ENCODE data around the gene LAMC2.
"Not testable (repeated sequence)": the region's sequence is repeated elsewhere in the genome, so short reads cannot be mapped to it uniquely, and the experiment has no call there.

Gene LAMC2

GRCh38 chr1:183185941-183186490, at the start of gene LAMC2:
TSS of gene LAMC2 (plus strand) at chr1:183186264. CDS start at chr1:183186353, 89 bp downstream.
- no peak for DNase-seq (ENCODE audit: low read depth)

- no peak for DNase-seq (ENCODE audit: low read depth)
Measured at GRCh38 chr1:183137782-183138181, 48.3 kb upstream of the LAMC2 start.

GRCh38 chr1:183138301-183138700, 47.8 kb upstream of the LAMC2 start:
- DNase-seq (ENCODE audit: low read depth) = no peak

GRCh38 chr1:183139281-183139942, 46.7 kb upstream of the LAMC2 start:
- DNase-seq (ENCODE audit: low read depth) = no peak

- no peak for DNase-seq (ENCODE audit: low read depth)
Measured at GRCh38 chr1:183140633-183141032, 45.4 kb upstream of the LAMC2 start.

GRCh38 chr1:183142171-183142570, 43.9 kb upstream of the LAMC2 start:
- DNase-seq (ENCODE audit: low read depth) = no peak

GRCh38 chr1:183143576-183144315, 42.3 kb upstream of the LAMC2 start:
- no peak for DNase-seq (ENCODE audit: low read depth)

- no peak for DNase-seq (ENCODE audit: low read depth)
Measured at GRCh38 chr1:183144752-183145151, 41.3 kb upstream of the LAMC2 start.

GRCh38 chr1:183147735-183148134, 38.3 kb upstream of the LAMC2 start:
- no peak for DNase-seq (ENCODE audit: low read depth)

- no peak for DNase-seq (ENCODE audit: low read depth)
Measured at GRCh38 chr1:183148599-183148998, 37.5 kb upstream of the LAMC2 start.

GRCh38 chr1:183149273-183149672, 36.8 kb upstream of the LAMC2 start:
- no peak for DNase-seq (ENCODE audit: low read depth)

- not testable (repeated sequence) for DNase-seq (ENCODE audit: low read depth)
Measured at GRCh38 chr1:183150032-183150431, 36.0 kb upstream of the LAMC2 start.

GRCh38 chr1:183150445-183150844, 35.6 kb upstream of the LAMC2 start:
- no peak for DNase-seq (ENCODE audit: low read depth)

- no peak for DNase-seq (ENCODE audit: low read depth)
Measured at GRCh38 chr1:183152180-183152579, 33.9 kb upstream of the LAMC2 start.

- DNase-seq (ENCODE audit: low read depth) = no peak
Measured at GRCh38 chr1:183155939-183156338, 30.1 kb upstream of the LAMC2 start.

- no peak for DNase-seq (ENCODE audit: low read depth)
Measured at GRCh38 chr1:183159960-183160359, 26.1 kb upstream of the LAMC2 start.

- DNase-seq (ENCODE audit: low read depth) = no peak
Measured at GRCh38 chr1:183161391-183161790, 24.7 kb upstream of the LAMC2 start.

GRCh38 chr1:183163316-183163715, 22.7 kb upstream of the LAMC2 start:
- no peak for DNase-seq (ENCODE audit: low read depth)

- no peak for DNase-seq (ENCODE audit: low read depth)
Measured at GRCh38 chr1:183164340-183164739, 21.7 kb upstream of the LAMC2 start.

GRCh38 chr1:183164963-183165362, 21.1 kb upstream of the LAMC2 start:
- DNase-seq (ENCODE audit: low read depth) = no peak

GRCh38 chr1:183165456-183165855, 20.6 kb upstream of the LAMC2 start:
- no peak for DNase-seq (ENCODE audit: low read depth)

- DNase-seq (ENCODE audit: low read depth) = no peak
Measured at GRCh38 chr1:183166454-183166853, 19.6 kb upstream of the LAMC2 start.

GRCh38 chr1:183167676-183168075, 18.4 kb upstream of the LAMC2 start:
- no peak for DNase-seq (ENCODE audit: low read depth)

Measured in stimulated activated CD4-positive, alpha-beta T cell treated with anti-CD3 and anti-CD28 coated beads, Interleukin-2, amount 100 ng/mL, for 4 hours (primary cell).